ENCODE measurements around the gene TRIM62.

DNA sequence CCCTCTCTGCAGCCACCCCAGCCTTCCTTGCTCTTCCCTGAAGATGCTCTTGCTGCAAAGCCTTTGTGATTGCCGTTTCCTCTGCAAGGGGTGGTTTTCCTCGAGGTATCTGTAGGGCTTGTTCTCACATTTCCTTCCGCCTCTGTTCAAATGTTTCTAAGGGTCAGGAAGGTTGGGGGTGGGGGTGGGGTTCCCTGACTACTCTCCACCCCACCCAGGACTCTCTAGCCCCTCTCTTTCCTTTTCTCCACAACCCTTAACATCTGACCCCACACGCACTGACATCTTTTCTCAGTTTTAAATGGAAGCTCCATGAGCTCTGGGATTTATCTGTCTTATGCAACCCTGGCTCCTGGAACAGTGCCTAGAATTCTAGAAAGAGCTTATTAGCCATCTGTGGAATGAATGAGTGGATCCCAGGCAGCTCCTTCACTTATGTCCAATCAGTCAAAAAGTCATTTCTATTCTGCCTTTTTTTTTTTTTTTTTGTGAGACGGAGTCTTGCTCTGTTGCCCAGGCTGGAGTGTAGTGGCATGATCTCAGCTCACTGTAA lies 47.2 kb upstream of the TRIM62 start:
- TF ChIP-seq, protein P1, sequence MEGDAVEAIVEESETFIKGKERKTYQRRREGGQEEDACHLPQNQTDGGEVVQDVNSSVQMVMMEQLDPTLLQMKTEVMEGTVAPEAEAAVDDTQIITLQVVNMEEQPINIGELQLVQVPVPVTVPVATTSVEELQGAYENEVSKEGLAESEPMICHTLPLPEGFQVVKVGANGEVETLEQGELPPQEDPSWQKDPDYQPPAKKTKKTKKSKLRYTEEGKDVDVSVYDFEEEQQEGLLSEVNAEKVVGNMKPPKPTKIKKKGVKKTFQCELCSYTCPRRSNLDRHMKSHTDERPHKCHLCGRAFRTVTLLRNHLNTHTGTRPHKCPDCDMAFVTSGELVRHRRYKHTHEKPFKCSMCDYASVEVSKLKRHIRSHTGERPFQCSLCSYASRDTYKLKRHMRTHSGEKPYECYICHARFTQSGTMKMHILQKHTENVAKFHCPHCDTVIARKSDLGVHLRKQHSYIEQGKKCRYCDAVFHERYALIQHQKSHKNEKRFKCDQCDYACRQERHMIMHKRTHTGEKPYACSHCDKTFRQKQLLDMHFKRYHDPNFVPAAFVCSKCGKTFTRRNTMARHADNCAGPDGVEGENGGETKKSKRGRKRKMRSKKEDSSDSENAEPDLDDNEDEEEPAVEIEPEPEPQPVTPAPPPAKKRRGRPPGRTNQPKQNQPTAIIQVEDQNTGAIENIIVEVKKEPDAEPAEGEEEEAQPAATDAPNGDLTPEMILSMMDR (optimal IDR thresholded peaks at IDR 0.05 in 1 of 3, IDR thresholded peaks at IDR 0.05 in 1 of 3, conservative IDR thresholded peaks at IDR 0.05 in 1 of 3; ENCODE audit: extremely low read depth in 1 of 3, insufficient read depth in 2 of 3, low read length in 3 of 3), result no peak
- TF ChIP-seq EZH2 (IDR thresholded peaks at IDR 0.05; ENCODE audit: low read length), result no peak
